ENCODE measurements around the gene NPL.

Gene NPL

DNA sequence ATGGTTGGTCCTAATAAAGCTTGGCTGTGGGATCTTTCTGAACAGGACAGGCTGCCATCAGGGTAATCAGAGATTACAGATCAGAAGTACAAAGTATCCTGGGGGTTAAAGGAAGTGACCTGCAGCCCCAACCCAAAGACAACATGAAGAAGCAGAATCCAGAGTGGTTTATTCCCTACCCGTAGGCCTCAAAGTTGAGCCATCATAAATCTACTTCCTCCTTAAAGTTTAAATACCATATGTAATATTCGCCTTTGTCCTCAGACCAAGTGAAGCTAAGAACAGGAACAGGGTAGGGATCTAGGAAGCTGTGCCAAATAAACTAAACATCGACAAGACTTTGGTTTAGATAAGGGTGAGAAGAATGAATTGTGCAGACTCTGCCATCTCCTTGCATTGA lies 33.6 kb downstream of the NPL start:
- no peak for DNase-seq

DNA sequence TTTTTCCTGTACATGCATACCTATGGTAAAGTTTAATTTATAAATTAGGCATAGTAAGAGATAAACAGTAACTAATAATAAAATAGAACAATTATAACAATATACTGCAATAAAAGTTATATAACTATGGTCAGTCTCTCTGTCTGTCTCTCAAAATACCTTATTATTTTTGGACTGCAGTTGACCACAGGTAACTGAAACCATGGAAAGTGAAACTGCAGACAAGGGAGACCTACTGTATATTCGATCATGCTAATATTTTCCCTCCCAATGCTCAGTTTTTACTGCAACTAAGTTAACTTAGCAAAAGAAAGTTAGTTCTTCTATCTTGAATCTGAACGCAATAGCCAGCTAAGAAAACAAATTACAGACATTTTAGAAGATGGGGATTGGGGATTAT lies 37.3 kb downstream of the NPL start:
- DNase-seq = no peak

DNA sequence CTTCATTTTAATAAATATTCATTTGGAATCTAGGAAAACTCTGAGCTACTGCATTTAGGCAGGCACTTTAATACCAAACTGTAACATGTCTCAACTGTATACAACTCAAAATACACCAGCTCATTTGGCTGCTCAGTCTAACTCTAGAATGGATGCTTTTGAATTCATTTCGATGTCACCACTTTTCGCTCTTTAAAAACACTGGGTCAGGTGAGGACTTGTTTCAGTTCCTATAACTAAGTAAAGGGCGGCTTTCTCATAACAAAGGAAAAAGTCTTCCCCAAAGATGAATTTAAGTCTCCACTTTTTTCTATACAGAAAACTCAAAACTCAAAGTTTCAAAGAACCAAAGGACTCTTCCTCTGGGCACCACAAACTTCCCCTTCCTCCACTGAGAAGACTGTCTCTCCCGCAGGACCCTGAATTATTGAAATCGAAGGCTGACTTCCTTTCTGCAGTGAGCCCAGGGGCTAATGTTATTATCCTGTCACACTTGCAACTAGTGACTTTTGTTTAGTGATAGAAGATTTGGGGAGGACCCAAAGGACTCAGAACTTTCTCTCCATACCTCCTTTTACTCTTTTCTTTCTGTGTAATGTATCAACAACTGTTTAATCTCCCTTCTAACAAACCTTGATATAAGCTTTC lies 39.8 kb downstream of the NPL start:
- no peak for DNase-seq

DNA sequence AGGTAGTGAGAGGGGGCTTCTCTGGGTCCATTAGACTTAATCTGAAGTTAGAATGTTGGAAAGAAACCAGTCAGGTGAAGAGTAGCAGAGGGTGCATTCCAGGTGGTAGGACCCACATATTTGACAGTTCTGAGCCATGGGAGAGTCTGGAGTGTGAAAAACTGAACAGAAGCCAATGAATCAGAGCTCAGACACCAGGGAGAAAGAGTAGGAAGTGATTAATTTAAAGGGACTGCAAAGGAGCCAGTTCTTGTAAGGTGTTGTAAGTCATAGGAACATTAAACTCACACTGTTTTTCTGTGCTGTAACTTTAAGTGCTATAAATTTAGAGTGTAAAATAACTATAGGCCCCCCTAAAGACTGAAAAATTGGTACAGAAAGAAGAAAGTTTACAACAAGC lies 43.7 kb downstream of the NPL start:
- no peak for DNase-seq

DNA sequence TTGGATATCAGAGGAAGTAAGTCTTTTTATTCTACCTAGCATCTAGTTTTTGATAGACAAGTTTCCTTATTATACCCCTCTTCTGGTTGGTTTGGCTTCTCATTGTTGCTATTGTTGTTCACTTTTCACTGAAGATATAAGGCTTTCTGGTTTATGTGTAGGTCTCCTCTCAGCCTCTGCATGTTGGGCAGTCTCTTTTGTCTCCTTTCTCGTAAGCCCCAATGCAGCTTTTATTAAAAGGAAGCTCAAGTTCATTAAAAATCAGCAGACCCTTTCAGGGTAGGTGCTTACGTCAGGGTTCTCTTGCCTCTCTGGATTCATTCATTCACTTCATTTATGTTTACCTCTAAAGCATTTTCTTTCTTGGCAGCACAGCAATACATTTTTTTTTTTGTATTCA lies 44.8 kb downstream of the NPL start:
- DNase-seq = no peak

DNA sequence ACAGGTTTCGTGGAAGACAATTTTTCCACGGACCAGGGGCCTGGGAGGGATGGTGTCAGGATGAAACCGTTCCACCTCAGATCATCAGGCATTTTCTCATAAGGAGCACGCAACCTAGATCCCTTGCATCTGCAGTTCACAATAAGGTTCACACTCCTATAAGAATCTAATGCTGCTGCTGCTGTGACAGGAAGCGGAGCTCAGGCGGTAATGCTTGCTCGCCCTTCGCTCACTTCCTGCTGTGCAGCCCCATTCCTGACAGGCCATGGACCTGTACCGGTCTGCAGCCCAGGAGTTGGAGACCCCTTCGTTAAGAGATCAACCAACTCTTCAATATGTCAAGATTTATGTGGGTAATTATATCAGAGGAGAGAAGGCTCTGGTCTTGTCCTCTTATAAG lies 46.2 kb downstream of the NPL start:
- no peak for DNase-seq

DNA sequence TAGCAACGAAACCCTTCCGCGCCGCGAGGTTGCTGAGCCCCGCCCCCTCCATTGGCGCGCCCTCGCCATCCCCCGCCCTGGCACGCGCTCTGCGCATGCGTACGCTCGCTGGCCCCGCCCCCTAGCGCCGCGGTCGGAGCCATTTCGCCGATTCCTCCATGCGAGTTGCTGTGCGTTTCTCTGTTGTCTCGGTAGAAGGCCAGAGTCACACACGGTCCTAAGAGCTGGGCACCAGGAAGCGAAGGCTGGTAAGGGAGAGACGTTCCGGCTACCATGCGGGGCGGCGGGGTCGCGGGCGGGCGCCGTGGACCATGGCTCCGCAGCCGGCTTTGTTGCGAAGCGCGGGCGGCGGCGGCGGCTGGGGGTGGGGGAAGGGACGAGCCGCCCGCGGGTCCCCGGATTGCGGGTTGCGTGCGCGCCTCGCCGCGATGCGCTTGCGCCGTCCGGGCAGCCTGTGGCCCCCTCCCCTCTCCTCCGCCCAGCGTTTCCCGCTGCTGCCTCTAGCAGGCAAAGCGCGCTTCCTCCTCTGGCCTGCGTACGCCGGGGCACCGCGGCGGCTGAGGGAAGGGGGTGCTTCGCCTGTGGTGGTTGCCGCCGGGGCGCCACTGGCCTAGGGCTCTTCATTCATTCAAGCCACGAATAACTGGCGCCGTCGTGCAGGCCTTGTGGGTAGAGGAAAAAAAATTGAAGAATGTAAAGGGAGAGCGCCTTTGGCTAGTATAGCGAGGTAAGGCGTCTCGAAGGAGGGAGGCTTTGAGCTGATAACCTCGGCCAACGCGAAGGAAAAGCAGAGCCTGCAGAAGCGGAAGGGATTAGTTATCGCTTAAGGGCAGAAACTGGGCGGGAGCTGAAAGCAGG lies 49.9 kb downstream of the NPL start, which contains the start of gene DHX9:
TSS of gene DHX9 (plus strand) at position 139 of the 858 bp plus-strand sequence. CDS start 3,220 bp downstream, outside the sequence.
- DNase-seq = peak; percentile 97

DNA sequence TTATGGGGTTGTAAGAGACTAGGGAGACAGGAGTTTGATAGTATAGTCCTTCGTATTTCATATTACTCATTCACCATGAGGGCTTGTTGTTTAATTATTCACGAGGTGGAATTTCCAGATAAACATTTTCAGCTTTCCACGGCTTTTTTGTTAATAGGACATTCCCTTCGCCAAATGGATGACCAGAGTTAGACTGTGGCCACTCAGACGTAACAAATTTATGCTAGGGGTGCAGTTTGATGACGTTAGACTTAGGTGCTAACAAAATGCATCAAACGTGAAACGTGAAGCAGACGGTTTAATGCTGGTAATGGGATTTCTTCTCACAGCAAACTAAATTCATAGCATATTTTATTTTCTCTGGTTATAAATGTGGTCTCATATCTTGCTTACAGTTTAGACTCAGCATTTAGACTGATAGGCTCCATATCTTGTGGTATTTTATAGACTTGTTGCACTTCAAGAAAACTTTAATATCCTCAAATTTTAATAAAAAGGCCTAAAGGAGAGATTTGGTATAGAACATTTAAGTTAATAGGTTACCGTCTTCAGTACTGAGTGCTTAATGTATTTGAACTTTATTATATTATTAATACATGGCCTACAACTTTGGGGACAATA lies 51.9 kb downstream of the NPL start:
- DNase-seq = no peak

DNA sequence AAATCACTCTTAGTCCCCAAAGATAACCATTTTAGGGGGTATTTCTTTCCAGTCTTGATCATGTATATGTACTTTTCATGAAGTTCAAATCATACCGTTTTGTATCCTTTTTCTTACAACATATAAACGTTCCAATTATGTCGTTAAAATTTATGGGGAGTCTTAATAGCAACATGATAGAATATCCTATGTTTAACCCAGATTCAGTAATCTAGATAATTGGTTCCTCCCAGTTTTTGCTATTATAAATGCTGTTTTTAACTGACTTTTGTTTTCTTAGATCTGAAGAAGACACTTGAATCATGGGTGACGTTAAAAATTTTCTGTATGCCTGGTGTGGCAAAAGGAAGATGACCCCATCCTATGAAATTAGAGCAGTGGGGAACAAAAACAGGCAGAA lies 52.7 kb downstream of the NPL start:
- DNase-seq = no peak

DNA sequence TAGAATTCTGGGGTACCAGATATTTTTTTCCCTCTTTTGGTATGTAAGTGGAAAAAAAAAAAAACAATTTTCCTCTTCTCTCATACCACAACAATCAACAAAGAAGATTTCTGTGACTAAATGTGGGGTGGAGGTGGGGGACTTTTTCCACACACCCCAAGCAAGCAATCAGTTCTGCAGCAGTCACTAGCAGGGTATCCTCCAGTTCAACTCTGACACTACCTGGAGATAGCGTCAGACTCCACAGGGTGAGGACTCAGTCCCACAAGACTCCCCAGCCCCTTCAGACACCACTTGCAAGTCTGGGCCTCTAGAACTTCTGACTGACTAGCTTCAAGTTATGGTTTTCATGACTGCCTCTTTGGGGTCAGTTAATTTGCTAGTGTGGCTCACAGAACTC lies 55.8 kb downstream of the NPL start:
- no peak for DNase-seq

DNA sequence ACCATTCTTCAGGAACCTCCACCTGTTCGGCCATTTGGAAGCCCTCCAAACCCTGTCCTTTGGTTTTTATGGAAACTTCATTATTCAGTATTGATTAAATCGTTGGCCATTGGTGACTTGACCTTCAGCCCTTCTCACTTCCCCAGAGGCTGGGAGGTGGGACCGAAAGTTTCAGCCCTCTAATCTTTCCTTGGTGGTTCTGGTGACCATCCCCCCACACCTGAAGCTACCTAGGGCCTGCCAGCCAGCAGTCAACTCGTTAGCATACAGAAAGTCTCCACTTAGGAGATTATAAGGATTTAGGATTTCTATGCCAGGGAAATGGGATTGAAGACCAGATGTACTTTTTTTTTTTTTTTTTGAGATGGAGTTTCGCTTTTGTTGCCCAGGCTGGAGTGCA lies 56.3 kb downstream of the NPL start:
- DNase-seq = no peak

DNA sequence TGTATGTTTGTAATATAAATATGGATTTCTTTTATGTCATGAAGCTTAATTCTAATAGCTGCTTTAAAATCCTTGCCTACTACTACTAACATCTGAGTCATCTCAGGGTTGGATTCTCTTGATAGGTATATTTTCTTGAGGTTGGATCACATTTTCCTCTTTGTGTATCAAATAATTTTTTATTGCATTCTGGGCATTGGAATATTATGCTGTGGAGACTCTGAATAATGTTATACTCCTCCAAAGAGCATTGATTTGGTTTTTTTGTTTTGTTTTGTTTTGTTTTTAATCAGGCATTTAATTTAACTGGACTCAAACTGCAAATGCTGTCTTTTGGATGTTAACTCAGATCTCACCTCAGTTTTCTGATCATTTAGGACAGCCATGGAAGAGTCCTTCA lies 57.5 kb downstream of the NPL start:
- no peak for DNase-seq

DNA sequence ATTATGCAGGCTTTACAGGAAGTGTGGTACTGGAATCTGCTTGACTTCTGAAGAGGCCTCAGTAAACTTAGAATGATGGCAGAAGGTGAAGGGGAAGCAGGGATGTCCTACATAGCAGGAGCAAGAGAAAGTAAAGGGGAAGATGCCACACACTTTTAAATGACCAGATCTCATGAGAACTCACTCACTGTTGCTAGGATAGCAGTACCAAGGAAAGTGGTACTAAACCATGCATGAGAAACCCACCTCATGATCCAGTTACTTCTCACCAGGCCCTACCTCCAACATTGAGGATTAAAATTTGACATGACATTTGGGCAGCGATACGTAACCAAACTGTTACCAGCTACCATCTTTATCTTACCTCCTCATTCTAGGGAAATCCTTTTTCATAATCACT lies 59.2 kb downstream of the NPL start:
- DNase-seq = no peak

DNA sequence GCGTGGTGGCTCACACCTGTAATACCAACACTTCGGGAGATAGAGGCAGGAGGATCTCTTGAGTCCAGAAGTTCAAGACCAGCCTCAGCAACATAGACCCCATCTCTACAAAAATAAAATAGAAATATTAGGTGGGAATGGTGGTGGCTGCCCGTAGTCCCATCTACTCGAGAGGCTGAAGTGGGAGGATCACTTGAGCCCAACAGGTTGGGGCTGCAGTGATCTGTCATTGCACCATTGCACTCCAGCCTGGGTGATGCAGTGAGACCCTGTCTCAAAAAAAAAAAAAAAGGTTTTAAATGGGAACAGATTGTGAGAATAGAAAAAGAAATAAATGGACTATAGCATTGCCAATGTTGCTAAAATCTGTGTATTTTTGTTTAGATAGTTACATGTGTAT lies 60.7 kb downstream of the NPL start:
- no peak for DNase-seq

DNA sequence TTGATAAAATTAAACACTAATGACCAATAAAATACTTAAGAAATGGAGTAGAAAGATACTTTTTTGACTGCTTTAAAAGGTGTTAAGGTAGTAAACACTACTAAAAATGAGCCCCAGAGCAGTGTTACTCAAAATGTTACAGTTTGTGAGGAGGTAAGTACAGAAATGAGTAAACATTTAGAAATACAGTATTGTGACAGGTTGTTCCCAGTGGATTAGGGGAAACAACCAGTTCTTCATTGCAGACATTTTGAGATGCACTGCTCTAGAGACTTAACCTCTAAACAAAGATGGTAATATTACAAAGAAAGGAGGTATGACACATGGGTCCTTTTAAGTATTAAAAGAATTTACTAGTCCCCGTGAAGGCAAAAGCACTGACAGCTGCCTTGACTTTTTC lies 62.3 kb downstream of the NPL start:
- no peak for DNase-seq

DNA sequence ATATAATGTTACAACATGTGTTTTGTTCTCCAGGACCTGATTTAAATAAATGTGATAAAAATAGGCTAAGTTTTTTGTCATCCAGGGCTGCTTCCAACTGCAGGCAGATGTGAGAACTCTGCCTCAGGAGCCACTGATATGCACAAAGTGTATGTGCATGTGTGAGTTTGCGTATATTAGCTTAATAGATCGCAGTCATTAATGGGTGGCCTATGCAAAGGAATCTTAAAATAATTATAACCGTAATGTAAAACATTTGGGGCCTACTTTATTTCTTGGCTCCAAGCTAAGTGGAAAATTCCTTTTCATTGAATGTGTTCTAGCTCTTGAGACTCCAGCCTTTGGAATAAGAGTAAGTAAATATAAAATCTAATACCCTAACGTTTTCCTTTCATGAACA lies 66.3 kb downstream of the NPL start:
- DNase-seq = no peak

DNA sequence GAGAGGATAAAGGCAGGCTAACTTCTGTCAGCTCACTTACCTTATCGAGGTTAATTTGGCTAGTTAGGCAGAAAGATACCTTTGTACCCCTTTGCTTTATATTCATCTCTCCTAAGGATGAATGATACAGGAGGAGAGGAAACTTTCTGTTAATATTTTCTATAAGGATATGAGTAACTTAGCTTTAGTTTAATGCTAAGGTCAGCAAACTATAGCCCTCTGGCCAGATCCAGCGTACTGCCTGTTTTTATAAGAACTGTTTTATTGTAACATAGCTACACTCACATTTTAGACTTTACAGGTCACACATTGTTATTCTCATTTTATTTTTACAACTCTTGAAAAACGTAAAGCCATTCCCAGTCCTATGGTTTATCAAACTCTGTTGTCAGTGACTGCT lies 67.6 kb downstream of the NPL start:
- no peak for DNase-seq

DNA sequence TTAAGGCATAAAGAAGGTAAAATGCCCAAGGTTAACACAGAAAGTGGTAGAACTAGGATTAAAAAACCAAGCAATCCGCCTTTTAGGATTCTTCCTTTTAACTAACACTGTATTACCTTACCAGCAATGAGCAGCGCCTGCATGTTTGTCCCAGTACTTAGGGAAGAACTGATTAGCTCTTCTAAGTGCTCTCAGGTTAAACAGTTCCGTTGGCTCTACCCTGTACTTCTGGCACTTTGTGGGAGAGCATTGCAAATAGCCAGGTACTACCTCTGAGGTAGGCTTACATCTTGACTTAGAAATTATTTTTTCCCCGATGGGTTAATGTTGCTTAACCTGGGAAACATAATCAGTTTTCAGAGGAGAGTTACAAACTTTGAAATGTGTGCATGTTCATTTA lies 71.1 kb downstream of the NPL start:
- DNase-seq = no peak

DNA sequence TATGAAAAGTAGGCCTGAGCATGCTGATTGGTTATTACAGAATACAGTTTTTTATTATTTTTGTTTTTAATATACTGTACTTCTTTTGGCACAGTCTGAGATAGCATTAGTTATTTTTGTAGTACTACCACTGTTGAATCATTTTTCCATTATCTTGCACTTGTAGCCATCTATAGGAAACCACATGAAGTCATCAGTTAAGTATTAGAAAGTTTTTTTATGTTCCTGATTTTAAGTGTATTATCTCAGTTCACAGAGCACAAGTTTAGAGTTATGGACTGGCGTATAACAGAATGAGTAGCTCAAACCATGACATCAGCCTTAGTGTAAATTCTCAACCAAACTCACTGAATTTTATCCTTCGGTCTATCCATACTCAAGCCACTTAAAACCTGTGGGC lies 72.4 kb downstream of the NPL start:
- no peak for DNase-seq

DNA sequence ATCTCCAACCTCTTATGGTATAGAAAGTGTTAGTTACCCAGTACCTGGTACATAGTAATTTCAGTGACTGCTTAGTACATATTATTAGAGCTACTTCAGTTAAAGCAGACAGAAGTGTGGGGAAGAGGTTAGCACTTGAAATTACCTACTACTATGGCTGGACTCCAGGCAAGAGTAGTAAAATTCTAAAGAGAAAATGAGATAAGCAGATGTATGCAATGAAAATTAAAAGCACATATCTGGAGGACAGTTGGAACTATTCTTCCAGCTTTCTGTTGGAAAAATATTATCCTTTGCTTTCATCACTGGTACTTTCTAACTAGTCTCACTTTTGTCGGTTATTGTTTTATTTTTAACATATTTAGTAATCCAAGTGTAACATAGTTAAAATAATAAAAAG lies 73.3 kb downstream of the NPL start:
- DNase-seq = no peak

DNA sequence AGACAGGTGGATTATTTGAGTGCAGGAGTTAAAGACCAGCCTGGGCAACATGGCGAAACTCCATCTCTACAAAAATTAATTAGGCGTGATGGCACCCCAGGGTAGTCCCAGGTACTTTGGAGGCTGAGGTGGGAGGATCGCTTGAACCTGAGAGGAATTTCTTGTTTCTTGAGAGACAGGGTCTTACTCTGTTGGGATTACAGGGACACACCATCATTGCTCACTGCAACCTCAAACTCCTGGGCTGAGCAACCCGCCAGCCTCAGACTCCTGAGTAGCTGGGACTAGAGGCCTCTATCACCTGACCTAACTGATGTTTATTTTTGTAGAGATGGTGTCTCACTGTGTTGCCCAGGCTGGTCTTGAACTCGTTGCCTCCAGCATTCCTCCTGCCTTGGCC lies 74.4 kb downstream of the NPL start:
- DNase-seq = no peak

DNA sequence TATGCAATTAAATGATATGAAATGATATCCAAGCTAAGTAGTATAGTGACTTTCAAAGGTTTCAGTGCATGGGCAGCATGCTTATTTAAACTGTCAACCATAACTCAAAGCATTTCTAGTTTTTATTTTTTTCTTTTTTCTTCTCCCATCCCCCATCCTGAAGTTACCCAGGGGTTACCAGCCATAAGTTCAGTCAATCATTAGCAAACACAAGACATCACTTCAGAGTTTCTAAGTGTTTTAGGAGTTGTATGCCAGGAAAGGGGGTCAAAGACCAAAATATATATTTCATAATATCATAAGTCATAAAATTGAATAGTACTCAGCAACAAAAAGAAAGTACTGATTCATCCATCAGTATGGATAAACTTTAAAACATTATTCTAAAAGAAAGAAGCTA lies 78.3 kb downstream of the NPL start:
- no peak for DNase-seq

DNA sequence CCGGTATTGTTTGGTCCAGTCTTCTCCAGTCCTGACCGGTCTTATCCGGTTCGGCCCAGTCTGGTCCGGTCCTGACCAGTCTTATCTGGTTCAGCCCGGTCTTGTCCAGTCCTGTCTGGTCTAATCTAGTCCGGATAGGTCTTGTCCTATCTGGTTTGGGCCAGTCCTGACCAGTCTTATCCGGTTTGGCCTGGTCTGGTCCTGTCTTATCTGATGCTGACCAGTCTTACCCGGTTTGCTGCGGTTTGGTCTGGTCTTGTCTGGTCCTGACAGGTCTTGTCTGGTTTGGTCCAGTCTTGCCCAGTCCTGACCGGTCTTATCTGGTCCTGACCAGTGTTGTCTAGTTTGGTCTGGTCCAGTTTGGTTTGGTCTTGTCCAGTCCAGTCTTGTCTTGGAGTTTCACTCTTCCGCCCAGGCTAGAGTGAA lies 79.7 kb downstream of the NPL start:
- DNase-seq = no peak

DNA sequence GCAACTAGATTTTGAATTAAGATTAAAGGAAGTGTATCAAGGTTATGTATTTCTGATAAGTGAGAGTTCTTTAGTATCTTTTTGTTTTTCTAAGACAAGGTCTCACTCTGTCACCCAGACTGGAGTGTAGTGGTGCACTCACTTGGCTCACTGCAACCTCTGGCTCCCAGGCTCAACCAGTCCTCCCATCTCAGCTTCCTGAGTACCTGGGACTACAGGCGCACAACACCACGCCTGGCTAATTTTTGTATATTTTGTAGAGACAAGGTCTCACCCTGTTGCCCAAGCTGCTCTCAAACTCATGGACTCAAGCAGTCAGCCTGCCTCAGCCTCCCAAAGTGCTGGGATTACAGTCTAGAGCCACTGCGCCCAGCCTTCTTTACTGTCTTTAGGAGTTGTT lies 83.3 kb downstream of the NPL start:
- DNase-seq = no peak

All from T-helper 9 cell (primary cell).